Right lobe of liver (tissue), 6 donors: ENCODE data around the gene SMC1B. TPM values are rescaled to one million over a fixed set of nuclear protein-coding genes. Genes with fewer than 3 reads are reported as not detected.

Source experiments
- ATAC-seq, 4 donors: fragments of 200-7000 bp; cut with Tn5 transposase; one replicate each; pipeline ENCODE4 v1.9.1; 2020; ENCODE audit warnings: mild to moderate bottlenecking in 4 of 4, moderate library complexity in 4 of 4
- DNase-seq, 3 donors: peaks; one replicate each; pipeline ENCODE4 v3.0.0-alpha.2; 2020
- H3K27ac ChIP-seq, 3 donors: fragments of 200-600 bp; one replicate each; pipeline ENCODE4 v1.8.0; 2022
- H3K27me3 ChIP-seq, 2 donors: fragments of 200-600 bp; one replicate each; pipeline ENCODE4 v1.8.0; 2022
- H3K36me3 ChIP-seq, 4 donors: fragments of 200-600 bp; sonication (generic) in 1 of 4; one replicate each; pipeline versions ENCODE4 v1.5.1 to v1.8.0; 2017 to 2022; ENCODE audit warnings: control low read depth in 1 of 4
- H3K4me1 ChIP-seq, 4 donors: fragments of 200-600 bp; sonication (generic) in 1 of 4; one replicate each; pipeline versions ENCODE4 v1.5.1 to v1.8.0; 2017 to 2022; ENCODE audit warnings: control low read depth in 1 of 4
- H3K4me3 ChIP-seq, 3 donors: fragments of 200-600 bp; one replicate each; pipeline ENCODE4 v1.8.0; 2022
- H3K9me3 ChIP-seq, 4 donors: fragments of 200-600 bp; sonication (generic) in 1 of 4; one replicate each; pipeline versions ENCODE4 v1.5.1 to v1.8.0; 2017 to 2022; ENCODE audit warnings: control low read depth in 1 of 4
- POLR2A ChIP-seq: fragments of 450-650 bp; IDR thresholded peaks from one replicate; pipeline ENCODE4 v1.6.1; 2017; ENCODE audit warnings: antibody characterized with exemption, mild to moderate bottlenecking
- WGBS: methylation state at CpG from one replicate; pipeline ENCODE4 v1.1.6; 2018; ENCODE audit warnings: low coverage, low lambda C conversion rate; ENCODE audit not compliant: insufficient coverage; ENCODE audit errors: missing lambda C conversion rate; 5-methylcytosine and 5-hydroxymethylcytosine counted together
- intact Hi-C, 2 donors: fragments of 100-400 bp; cut with DNase I; formaldehyde crosslinking; loops; one replicate each; pipeline versions ENCODE4 v1.11.2 to v1.14.1; 2022
- total RNA-seq, 6 experiments: library from RNA; depleted of rRNA in 2 of 6; stranded (reverse); fragments of >200 nt in 2 of 6; fragmentation: NEBNext Ultra II Directional in 3 of 6; extraction: Animal tissue kit (Norgen Biotek cat#: 25700) in 3 of 6; gene quantifications; one replicate each; pipeline versions ENCODE4 v1.1.0 to v1.2.4, GENCODE V29; 2016 to 2023
- TF ChIP-seq, protein P1 (sequence below), 4 donors: fragments of 200-600 bp in 3 of 4; fragments of 450-650 bp in 1 of 4; IDR thresholded peaks; one replicate each; pipeline versions ENCODE4 v1.5.1 to v1.8.0; 2016 to 2022; ENCODE audit warnings: antibody characterized with exemption in 4 of 4, mild to moderate bottlenecking in 2 of 4
- donor health status: DM: no; HTN: yes; CAD: no.
- donor health status: DM: no; HTN: no; CAD: no.
- donor health status: DM: no; HTN: no; CAD: no.
- donor health status: DM: no; HTN: yes; CAD: no.
- donor health status: DM: no; HTN: yes; CAD: no.

The SMC1B gene
- total RNA-seq, 6 experiments from 2014 or later: not detected

GRCh38 chr22:45453764-45454163 is 40.4 kb upstream of the SMC1B start:
- TF ChIP-seq, protein P1, sequence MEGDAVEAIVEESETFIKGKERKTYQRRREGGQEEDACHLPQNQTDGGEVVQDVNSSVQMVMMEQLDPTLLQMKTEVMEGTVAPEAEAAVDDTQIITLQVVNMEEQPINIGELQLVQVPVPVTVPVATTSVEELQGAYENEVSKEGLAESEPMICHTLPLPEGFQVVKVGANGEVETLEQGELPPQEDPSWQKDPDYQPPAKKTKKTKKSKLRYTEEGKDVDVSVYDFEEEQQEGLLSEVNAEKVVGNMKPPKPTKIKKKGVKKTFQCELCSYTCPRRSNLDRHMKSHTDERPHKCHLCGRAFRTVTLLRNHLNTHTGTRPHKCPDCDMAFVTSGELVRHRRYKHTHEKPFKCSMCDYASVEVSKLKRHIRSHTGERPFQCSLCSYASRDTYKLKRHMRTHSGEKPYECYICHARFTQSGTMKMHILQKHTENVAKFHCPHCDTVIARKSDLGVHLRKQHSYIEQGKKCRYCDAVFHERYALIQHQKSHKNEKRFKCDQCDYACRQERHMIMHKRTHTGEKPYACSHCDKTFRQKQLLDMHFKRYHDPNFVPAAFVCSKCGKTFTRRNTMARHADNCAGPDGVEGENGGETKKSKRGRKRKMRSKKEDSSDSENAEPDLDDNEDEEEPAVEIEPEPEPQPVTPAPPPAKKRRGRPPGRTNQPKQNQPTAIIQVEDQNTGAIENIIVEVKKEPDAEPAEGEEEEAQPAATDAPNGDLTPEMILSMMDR (IDR thresholded peaks at IDR 0.05): no peak
- TF ChIP-seq POLR2A: no peak
- ATAC-seq (no peak), DNase-seq (no peak)
- intact Hi-C loops: no loop called here
- H3K27me3 ChIP-seq: no peaks in the 10 kb centered on the region
- no peak overlapping the region for H3K27ac ChIP-seq
- no peaks in the 10 kb centered on the region for H3K9me3 ChIP-seq
- H3K4me1 ChIP-seq: no peaks in the 10 kb centered on the region
- 97% methylated on average over 5 of the region's 6 CpGs for WGBS
- H3K4me3 ChIP-seq: no peak overlapping the region
- H3K36me3 ChIP-seq: no peaks in the 10 kb centered on the region

- Histone ChIP-seq H3K27me3 (no peaks in the 10 kb centered on the region), H3K4me1 (no peaks in the 10 kb centered on the region), H3K27ac (no peak overlapping the region), H3K4me3 (no peak overlapping the region), H3K36me3 (no peaks in the 10 kb centered on the region), H3K9me3 (no peaks in the 10 kb centered on the region)
- TF ChIP-seq POLR2A: no peak
- TF ChIP-seq, protein P1 (IDR thresholded peaks at IDR 0.05): no peak
- intact Hi-C loops: no loop called here
- no peak for ATAC-seq
- DNase-seq: no peak
- 38% methylated on average over 2 of the region's 8 CpGs for WGBS
These were observed 39.4 kb upstream of the SMC1B start for GRCh38 chr22:45452565-45453379.

- Histone ChIP-seq H3K27me3 (no peaks in the 10 kb centered on the region), H3K9me3 (no peaks in the 10 kb centered on the region), H3K4me1 (no peaks in the 10 kb centered on the region), H3K27ac (no peak overlapping the region), H3K4me3 (no peak overlapping the region), H3K36me3 (no peaks in the 10 kb centered on the region)
- 72% methylated on average over 4 of the region's 6 CpGs for WGBS
- intact Hi-C loops: no loop called here
- DNase-seq (no peak), ATAC-seq (no peak)
- TF ChIP-seq POLR2A: no peak
These were observed 38.6 kb upstream of the SMC1B start for GRCh38 chr22:45451972-45452371.

DNA sequence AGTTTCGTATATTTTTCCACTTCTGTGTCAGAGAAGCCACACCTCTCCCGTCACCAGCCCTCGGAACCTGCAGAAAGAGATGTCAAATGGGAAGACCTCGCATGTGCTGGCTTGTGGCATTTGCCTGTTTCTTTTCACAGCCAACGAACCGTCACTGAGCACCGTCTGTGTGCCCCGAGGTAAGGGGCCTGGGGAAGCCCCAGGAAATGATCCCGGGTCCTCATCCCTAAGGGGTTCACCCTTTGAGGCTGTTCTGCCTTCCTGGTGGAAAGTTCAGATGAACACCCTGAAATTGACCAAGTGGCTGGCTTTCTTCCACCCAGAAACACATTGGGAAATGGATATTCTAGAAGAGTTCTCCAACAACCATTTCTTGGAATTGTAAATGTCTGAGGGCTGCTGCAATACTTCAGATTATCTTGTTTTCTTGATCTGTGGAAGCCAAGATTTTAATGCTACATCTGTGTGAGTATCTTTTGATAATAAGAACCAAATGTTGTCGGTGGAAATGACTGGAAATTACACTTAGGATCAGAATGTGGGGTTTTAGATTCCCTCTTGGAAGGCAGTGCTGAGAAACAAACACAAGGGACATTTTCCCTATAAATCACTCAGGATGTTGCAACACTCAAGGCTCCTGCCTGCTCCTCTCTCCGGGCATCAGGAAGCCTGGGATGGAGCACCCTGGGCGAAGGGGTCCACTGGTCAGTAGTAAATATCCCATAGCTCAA is 37.7 kb upstream of the SMC1B start:
- DNase-seq: no peak
- no peak for ATAC-seq
- no peak for TF ChIP-seq POLR2A
- TF ChIP-seq, protein P1 (IDR thresholded peaks at IDR 0.05): no peak
- H3K9me3 ChIP-seq: no peaks in the 10 kb centered on the region
- no peaks in the 10 kb centered on the region for H3K36me3 ChIP-seq
- intact Hi-C loops: no loop called here
- WGBS: 67% methylated on average over 12 of the region's 12 CpGs
- no peaks in the 10 kb centered on the region for H3K4me1 ChIP-seq
- H3K27me3 ChIP-seq: no peaks in the 10 kb centered on the region
- no peak overlapping the region for H3K4me3 ChIP-seq
- no peak overlapping the region for H3K27ac ChIP-seq
